Stimulated activated CD8-positive, alpha-beta memory T cell treated with anti-CD3 and anti-CD28 coated beads, Interleukin-4, amount 100 ng/mL, for 1 hour (primary cell): ENCODE results near the gene HOXD9.

Experiments used
- DNase-seq, 2 donors: peaks; one replicate each; pipeline ENCODE4 v3.0.0-alpha.2; 2020; ENCODE audit warnings: low read depth in 2 of 2, low spot score in 1 of 2

HOXD9 gene

GRCh38 chr2:176122683-176123410 is at the start of gene HOXD9:
HOXD9 (plus strand) TSS chr2:176122719; CDS start chr2:176122769, 50 bp downstream.
- DNase-seq, result no peak

- no peak for DNase-seq
Observed at GRCh38 chr2:176072951-176073904, 49.3 kb upstream of the HOXD9 start.

GRCh38 chr2:176074919-176075425 is 47.5 kb upstream of the HOXD9 start:
- DNase-seq, result no peak

DNA sequence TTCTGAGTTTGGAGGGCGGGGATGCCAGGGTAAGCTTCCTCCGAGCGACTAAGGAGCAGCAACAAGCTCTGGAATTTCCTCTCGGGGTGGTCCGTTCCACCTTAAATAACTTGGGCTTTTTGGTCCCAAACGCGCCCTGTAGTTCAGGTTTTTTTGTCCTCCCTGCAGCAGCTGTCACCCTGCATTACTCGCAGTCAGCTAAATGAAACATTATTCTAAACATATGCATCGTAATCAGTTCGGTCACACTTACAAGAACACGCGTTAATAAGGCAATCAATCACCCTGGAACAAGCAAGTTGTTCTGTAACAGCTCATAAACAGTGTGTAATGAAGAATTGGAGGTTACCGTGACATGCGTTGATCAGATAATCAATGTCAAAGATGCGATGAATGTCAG is 47.0 kb upstream of the HOXD9 start:
- no peak for DNase-seq

- DNase-seq, result no peak
Observed at GRCh38 chr2:176076063-176076462, 46.5 kb upstream of the HOXD9 start.

GRCh38 chr2:176076796-176077195 is 45.7 kb upstream of the HOXD9 start:
- no peak for DNase-seq

DNA sequence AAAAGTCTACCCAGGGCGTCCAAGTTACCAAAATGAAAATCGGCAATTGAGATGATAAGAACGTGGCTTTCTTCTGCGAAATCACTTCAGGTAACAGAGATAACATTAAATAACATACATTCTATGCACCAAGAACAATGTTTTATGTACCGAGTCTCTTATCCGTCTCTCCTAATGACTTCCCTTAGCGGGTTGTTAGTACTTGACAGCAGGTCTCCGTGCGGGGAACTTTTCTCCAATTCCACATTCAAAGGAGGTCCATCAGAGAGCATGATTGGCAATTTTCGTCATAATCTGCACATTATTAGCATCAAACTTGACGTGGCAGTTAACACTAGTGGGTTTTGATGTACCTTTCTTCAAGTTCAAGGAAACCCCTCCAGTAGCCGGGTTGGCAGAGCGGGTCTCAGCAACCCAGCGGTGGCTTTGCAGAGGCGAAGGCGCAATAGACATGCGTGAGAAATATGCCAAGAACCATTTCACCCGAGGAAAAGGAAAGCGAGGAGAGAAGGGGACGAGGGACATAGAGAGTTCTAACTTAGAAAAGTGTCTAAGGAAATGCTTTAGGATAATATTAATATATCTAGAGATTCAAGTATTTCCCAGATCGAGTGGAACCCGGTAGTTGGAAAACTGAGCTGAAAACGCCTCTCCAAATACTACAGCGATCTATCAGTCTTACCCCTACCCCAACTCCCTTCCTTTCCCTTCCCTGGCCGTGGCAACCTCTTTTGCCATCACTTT is 43.8 kb upstream of the HOXD9 start:
- no peak for DNase-seq

- no peak for DNase-seq
Observed at GRCh38 chr2:176079285-176079830, 43.2 kb upstream of the HOXD9 start.

- no peak for DNase-seq
Observed at GRCh38 chr2:176079831-176080539, 42.5 kb upstream of the HOXD9 start.

- DNase-seq, result no peak
Observed at GRCh38 chr2:176080540-176081375, 41.8 kb upstream of the HOXD9 start.

DNA sequence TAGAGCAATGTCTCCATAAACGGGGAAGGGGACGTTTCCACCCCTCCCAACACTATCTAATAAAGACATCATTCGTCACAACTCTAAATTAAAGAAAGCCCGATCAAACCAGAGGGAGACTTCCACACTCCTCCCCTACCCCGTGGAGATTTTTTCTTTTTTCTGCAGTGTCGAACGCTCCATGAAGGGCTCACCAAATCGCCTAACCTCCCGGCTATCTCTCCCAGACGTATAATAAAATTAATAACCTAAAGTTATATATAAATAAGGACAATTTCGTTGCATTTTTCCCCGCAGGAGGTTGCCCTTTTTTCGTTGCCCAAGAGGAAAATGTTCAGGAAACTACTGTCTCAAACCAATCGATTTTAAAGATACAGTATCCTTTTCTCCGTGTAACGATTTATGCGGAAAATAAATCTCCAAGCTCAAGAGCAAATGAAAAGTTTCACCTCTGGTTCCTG is 41.1 kb upstream of the HOXD9 start:
- DNase-seq, result no peak

- DNase-seq, result no peak
Observed at GRCh38 chr2:176081837-176082524, 40.5 kb upstream of the HOXD9 start.

DNA sequence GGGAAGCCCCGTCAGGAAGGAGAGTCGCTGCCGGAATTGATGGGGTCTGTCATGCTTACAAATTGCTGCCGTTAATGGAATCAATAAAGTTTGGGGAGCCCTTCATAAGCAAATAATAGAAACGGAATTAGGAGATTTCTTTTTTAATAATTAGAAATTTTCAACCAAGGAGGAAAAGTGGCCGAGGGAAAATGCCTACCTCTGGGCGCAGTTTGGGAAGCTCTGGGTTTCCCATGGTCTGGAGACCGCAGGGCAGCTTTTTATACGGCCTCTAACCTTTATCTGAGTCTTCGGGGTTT is 40.0 kb upstream of the HOXD9 start:
- no peak for DNase-seq

GRCh38 chr2:176082824-176083751 is 39.4 kb upstream of the HOXD9 start:
- no peak for DNase-seq

GRCh38 chr2:176083796-176084261 is 38.7 kb upstream of the HOXD9 start, which contains the start of gene EVX2:
EVX2 (minus strand) TSS chr2:176083962; CDS start chr2:176083776, 186 bp downstream.
- no peak for DNase-seq

GRCh38 chr2:176084611-176085119 is 37.9 kb upstream of the HOXD9 start:
- no peak for DNase-seq

- DNase-seq, result no peak
Observed at GRCh38 chr2:176085120-176085788, 37.3 kb upstream of the HOXD9 start.
